Right kidney (tissue), 1 donor: Measurements from ENCODE around the gene VAPB.

ENCODE experiments used
- DNase-seq: peaks from one replicate; pipeline ENCODE4 v3.0.0-alpha.2; 2016

Gene VAPB

DNA sequence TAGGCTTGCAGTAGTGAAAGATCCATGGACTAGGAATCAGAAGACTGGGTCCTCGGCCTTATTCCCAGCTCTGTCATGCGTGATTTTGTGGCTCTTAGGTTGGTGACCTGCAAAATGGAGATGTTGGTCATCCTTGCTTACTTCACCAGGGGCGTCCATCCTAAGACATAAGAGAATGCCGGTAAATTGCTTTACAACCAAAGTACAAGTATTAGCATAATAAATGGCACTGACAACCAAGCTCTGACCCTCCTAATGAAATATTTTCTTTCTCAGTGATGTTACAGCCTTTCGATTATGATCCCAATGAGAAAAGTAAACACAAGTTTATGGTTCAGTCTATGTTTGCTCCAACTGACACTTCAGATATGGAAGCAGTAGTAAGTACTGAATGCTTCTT, 45.3 kb downstream of the VAPB start:
- DNase-seq = no peak

DNA sequence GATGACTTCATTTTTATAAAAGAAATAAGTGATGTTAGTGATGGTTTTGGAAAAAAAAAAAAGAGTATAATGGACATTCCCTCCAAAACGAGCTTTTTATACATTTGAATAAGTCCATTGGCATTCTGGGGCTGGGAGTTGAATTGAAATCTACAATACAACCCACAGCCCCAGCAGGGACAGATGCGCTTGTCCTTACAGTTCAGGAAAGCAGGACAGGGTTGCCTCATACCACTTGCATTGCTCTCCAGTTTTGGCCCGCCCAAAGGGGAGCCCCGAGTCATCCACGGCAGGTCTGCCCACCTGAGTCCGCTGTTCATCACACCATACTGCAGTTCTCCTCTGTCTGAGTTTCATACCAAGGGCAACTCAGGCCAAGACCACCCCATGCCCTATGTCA, 46.2 kb downstream of the VAPB start:
- DNase-seq = no peak

- no peak for DNase-seq
These were observed 48.0 kb downstream of the VAPB start for GRCh38 chr20:58436868-58437645.

GRCh38 chr20:58438970-58439808, 50.2 kb downstream of the VAPB start:
- no peak for DNase-seq

GRCh38 chr20:58440021-58440767, 51.2 kb downstream of the VAPB start:
- no peak for DNase-seq

DNA sequence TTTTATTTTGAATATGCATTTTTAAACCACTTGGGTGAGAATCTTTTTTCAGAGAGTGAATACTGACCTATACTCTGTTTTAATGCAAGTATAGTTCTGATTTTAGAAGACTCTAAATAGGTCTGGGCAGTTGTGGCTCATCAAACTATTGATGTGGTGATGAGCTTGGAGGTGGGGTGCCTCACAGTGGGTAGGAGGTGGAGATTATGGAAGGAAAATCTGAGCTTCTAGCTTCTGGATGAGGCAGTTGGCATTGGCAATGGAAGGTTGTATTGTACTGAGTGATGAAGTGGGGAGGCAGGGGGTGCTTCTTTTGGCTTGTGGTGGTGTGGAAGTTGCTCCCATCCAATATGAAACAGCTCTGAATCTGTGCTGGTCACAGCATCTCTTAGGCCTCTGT, 52.7 kb downstream of the VAPB start:
- no peak for DNase-seq

DNA sequence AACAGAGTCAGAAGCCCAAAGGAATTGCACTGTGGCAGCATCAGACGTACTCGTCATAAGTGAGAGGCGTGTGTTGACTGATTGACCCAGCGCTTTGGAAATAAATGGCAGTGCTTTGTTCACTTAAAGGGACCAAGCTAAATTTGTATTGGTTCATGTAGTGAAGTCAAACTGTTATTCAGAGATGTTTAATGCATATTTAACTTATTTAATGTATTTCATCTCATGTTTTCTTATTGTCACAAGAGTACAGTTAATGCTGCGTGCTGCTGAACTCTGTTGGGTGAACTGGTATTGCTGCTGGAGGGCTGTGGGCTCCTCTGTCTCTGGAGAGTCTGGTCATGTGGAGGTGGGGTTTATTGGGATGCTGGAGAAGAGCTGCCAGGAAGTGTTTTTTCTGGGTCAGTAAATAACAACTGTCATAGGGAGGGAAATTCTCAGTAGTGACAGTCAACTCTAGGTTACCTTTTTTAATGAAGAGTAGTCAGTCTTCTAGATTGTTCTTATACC, 55.8 kb downstream of the VAPB start:
- DNase-seq = no peak

- DNase-seq = no peak
These were observed 57.4 kb downstream of the VAPB start for GRCh38 chr20:58446264-58446959.

DNA sequence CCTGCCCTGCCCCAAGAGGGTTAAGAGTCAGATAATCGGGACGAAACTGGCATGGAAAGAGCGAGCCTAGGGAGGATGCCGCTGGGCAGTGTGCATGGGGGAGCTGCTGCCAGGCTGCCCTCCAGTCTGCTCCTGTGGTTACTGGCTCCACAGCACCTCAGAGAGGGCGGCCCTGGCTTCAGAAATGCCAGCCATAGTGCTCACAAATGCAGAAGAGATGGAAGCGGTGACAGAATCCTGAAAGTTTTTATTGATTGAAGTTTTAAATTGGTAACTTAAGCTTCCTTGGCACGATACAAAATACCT, 57.9 kb downstream of the VAPB start:
- DNase-seq = no peak

- no peak for DNase-seq
These were observed 58.7 kb downstream of the VAPB start for GRCh38 chr20:58447511-58448391.

DNA sequence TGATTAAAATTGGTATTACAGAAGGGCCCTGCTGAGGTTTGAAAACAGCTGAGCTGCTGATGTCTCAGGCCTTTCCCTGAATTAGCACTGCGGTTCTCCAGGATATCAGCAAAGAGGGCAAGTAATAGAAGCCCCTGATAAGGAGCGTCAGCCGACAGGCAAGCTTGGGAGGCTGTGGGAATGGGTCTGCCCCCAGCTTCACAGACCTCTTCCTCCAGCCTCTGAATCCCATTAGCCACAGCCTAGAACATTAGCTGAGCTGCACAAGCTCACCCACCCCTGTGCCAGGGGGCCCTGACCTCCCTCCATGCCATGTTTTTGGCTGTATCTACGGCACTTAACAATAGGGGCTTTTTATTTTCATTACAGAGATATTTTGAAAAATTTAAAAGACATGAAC, 59.9 kb downstream of the VAPB start:
- DNase-seq = no peak

DNA sequence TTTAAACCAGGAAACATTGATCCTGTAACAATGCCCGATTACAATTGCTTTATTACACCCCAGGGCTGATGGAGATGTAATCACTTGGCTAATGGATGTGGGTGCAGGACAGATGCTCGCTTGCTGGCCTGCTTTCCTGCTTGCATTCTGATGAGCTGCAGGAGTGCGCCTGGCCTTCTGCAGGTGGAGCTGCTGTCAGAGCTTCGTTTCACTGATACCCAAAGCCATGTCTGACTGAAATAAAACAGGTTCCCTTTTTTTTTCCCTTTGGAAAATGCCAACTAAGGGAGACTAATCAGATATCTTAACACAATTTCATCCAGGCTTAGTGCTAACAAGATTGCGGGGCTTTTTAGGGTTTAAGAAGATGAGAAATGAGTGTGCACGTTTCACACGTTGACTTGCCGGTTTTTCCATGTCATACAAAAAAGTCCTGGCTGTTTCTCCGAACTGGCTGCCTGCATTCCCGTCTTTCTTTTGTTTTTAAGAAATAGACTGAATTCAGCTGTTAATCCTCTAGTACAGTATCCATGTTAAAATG, 60.7 kb downstream of the VAPB start:
- DNase-seq = no peak

DNA sequence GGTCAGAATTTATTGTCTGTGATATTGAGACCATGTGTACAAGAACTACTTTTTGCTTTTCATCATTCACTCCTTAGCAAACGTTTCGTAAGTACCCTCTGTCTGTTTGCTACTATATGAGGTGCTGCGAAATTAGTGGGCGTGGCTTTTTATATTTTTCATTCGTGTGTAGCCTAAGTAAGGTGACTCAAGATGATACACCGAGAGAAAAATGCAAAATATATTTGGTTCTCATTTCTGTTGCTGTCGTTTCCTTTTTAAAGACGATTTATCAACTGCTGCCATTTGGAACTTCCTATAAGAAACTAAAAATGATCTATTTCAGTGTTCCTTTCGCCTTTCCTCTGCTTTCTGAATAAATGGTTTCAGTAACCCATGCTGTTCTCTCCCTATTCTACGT, 61.2 kb downstream of the VAPB start:
- no peak for DNase-seq

DNA sequence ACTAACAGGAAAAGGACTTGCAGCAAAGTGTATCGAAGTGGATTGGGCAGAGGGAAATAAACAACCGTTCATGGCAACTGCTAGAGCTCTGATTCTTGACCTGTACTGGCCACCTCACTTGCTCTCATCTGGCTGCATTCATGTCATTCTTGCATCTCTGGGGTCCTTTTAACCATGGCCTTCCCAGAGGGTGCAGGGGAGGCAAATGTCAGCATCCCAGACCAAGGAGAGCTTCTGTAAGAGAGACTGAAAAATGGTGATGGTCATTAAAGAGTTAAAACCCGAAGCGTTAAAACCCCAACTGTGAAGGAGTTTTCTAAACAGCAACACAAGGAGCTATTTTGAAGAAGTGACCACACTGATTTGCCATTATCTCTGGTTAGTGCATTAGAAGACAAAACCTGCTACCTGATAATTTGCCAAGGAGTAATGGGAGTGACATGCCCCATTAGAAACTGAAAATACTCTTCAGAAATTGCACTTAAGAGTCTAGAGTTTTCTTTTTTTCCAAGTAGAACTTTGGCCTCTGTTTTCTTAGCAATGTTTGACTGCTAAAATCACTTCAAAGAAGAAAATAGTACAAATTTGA, 63.7 kb downstream of the VAPB start:
- DNase-seq = no peak

DNA sequence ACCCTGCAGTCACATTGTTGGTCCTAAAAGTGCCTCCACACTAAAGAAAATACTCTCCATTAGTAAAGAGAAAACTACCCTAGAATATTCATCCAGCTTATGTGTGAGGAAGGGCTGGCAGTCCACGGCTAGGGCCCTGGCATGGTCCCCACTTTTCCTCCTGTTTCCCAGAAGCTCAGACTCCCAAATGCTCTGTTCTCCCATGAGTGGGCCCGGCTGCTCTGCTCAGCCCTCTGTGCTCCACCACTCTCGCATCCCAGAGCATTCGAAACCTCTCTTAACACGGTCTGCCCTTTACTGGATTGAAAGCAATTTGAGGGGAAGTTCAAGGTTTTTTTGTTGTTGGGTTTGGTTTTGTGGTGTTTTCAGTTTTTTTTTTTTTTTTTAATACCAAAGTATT, 64.4 kb downstream of the VAPB start:
- no peak for DNase-seq

DNA sequence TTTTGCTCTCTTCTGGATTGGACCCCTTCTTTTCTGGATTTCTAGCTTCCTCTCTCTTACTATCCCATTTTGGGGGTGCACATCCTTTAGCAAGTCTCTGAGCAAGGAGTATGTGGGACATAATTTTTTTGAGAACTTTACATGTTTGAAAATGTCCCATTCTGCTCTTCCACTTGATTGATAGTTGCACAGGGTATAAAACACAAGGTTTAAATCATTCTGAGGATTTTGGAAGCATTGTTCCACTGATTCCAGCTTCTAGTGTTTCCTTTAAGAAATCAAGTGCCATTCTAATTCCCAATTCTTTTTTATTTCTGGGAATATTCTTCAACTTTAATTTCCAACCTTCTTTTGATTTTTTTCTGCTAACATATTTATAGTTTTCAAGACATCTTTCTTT, 65.4 kb downstream of the VAPB start:
- no peak for DNase-seq

DNA sequence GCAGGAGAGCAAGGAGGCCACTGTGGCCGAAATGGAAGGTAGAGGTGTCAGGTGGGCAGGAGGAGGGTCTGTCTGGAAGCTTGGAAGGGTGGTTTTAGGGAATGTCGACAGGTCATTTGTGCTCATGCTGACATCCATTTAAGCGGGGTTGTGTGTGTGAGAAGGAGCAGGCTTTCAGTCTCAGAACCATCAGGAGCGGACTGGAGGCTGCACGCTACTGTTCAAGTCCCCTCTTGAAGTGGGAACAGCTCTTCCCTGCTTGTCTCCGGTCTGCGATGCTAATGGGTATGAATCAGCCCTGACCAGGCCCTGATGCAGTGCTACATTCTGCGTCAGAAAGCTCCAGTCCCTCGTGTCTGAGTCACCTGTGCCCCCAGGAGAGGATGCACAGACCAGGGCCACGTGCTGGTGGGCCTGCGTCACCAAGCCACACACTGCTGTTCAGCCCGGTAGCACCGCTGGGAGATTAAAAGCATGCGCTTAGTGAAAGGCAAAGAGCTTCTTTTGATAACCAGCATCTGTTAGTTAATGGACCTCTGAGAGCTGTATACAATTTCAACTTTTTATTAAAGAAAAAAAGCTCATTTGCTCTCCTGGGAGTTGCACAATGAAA, 68.2 kb downstream of the VAPB start:
- DNase-seq = no peak

DNA sequence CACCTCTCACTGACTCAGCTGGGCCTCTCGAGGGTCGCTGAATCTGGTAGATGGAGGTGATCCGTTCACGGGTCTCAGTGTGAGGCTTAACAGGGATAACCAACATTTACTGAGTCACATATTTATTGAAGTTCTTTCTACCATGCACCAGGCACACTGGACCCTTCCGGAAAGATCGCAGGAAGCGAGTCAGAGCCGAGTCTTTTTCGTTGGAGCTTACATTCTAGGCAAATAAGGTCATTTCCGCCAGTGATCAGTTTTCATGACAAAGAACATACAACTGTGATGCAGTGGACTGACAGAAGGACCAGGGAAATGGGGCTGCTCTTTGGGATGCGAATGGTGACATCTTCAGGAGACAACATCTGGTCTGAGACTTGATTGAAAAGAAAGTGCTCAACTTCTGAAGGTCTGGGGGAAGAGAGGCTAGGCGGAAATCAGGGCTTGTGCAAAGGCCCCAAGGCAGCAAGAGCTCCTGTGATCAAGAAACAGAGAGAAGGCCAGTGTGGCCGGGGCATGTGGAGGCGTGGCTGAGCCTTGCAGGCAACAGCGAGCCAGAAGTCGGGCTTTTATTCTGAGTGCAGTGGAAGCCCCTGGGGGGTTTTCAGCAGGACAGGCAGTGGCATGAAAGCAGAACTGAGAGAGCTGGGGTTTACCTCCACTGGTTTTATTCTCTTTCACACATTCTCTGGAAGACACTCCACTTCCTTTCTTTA, 69.5 kb downstream of the VAPB start:
- DNase-seq = no peak

DNA sequence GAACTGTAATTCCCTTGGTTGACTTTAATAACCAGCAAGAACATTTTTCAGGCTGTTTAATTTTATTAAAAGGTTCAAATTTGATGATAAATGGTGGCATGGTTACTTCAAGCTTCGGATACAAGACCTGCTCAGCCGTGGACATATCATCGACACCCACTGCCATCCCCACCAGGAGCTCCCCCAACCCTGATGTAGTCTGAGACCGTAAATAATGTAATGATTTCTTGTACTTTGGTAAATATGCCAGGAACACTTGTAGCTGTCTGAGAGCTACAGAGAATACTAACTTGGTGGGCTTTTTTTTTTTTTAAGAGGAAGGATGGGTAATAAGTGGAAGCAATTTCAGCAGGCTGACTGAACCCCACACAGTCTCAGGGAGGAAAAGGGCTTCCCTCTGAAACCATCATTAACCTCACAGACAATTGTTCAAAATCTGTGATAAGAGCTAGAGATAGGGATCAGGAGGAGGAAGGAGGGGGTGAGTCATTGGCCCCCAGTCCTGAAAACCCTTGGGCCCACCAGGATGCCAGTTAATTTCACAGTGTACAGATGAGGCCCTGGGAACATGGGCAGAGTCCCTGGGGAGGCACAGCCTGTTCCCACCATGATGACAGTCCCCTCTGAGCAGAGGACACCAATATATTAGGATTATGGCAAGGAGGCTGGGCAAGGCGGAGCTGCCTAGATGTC, 70.2 kb downstream of the VAPB start:
- DNase-seq = no peak
